CD4-positive, CD25-positive, alpha-beta regulatory T cell (primary cell): ENCODE results near the gene NLRX1. TPM values are rescaled to one million over a fixed set of nuclear protein-coding genes. Genes with fewer than 3 reads are reported as not detected.
"Not testable (repeated sequence)": the region's sequence is repeated elsewhere in the genome, so short reads cannot be mapped to it uniquely, and the experiment has no call there.

Experiments used
- ATAC-seq, 2 donors: fragments of 150-1000 bp; cut with Tn5 transposase; one replicate each; pipeline ENCODE4 v1.10.0; 2021; ENCODE audit warnings: low read depth in 2 of 2, moderate number of reproducible peaks in 2 of 2, moderate library complexity in 1 of 2
- DNase-seq, 3 donors: peaks; one replicate each; pipeline versions ENCODE4 v3.0.0 to v3.0.0-alpha.2; 2012 to 2022; ENCODE audit warnings: mixed read lengths in 1 of 3
- H3K27ac ChIP-seq: one replicate; pipeline ENCODE4 v1.7.0; 2013; ENCODE audit warnings: mild to moderate bottlenecking, low read length; ENCODE audit not compliant: insufficient read depth, poor library complexity, severe bottlenecking
- H3K27me3 ChIP-seq: one replicate; pipeline ENCODE4 v1.7.0; 2013; ENCODE audit warnings: low read length; ENCODE audit not compliant: control insufficient read depth, insufficient read depth
- H3K36me3 ChIP-seq: one replicate; pipeline ENCODE4 v1.7.0; 2013; ENCODE audit warnings: mild to moderate bottlenecking, low read length, moderate library complexity; ENCODE audit not compliant: control insufficient read depth, insufficient read depth
- H3K4me1 ChIP-seq: 2 replicates; pipeline ENCODE4 v1.7.0; 2013; ENCODE audit warnings: mild to moderate bottlenecking, low read length; ENCODE audit not compliant: insufficient read depth, control insufficient read depth, poor library complexity, severe bottlenecking
- H3K4me3 ChIP-seq: one replicate; pipeline ENCODE4 v1.7.0; 2013; ENCODE audit warnings: low read depth, mild to moderate bottlenecking, low read length, moderate library complexity
- H3K9me3 ChIP-seq, 2 experiments: 1 replicate in 1 of 2; 2 replicates in 1 of 2; pipeline ENCODE4 v1.7.0; 2013; ENCODE audit warnings: low read length in 2 of 2, mild to moderate bottlenecking in 1 of 2, moderate library complexity in 1 of 2; ENCODE audit not compliant: control insufficient read depth in 2 of 2
- H3K27ac Mint-ChIP-seq, 3 donors: one replicate each; pipeline ENCODE4 v1.8.0; 2020 to 2022; ENCODE audit warnings: mild to moderate bottlenecking in 3 of 3, mixed read lengths in 3 of 3, moderate library complexity in 2 of 3
- H3K27me3 Mint-ChIP-seq: one replicate; pipeline ENCODE4 v1.8.0; 2022; ENCODE audit warnings: mild to moderate bottlenecking, mixed read lengths
- H3K36me3 Mint-ChIP-seq: one replicate; pipeline ENCODE4 v1.8.0; 2020; ENCODE audit warnings: mixed read lengths
- H3K4me1 Mint-ChIP-seq, 4 donors: one replicate each; pipeline ENCODE4 v1.8.0; 2020 to 2022; ENCODE audit warnings: mixed read lengths in 4 of 4, mild to moderate bottlenecking in 1 of 4
- H3K4me3 Mint-ChIP-seq, 4 donors: one replicate each; pipeline ENCODE4 v1.8.0; 2020 to 2022; ENCODE audit warnings: mild to moderate bottlenecking in 4 of 4, mixed read lengths in 4 of 4, moderate library complexity in 3 of 4
- H3K9me3 Mint-ChIP-seq, 7 donors: one replicate each; pipeline ENCODE4 v1.8.0; 2020 to 2022; ENCODE audit warnings: mixed read lengths in 7 of 7, mild to moderate bottlenecking in 3 of 7, moderate library complexity in 2 of 7
- polyA plus RNA-seq, 4 donors: library from polyadenylated mRNA; unstranded; fragments of 300-500 nt; fragmentation: Illumina TruSeq; gene quantifications; one replicate each; pipeline ENCODE4 v1.2.3, GENCODE V29; 2021
- total RNA-seq: library from RNA; stranded (reverse); gene quantifications from one replicate; pipeline ENCODE4 v1.2.3, GENCODE V29; 2022

NLRX1 gene
- total and polyA plus RNA-seq, 5 donors from 2014 or later: 5.0 to 7.8 (median 6.4) TPM

GRCh38 chr11:119222308-119222707 is 53.8 kb downstream of the NLRX1 start:
- Mint-ChIP-seq H3K27me3 (no peaks in the 10 kb centered on the region), H3K27ac (peak overlapping the region in 2 of 3 donors; percentile 42), H3K4me1 (peaks cover 15 to 80% (median 52%) of the 10 kb centered on the region in 4 donors), H3K4me3 (peak overlapping the region in 2 of 4 donors; percentile 7 to 22), H3K9me3 (no peaks in the 10 kb centered on the region), H3K36me3 (peaks cover 11% of the 10 kb centered on the region)
- H3K4me3 ChIP-seq: no peak overlapping the region
- ATAC-seq (no peak), DNase-seq (no peak)
- no peaks in the 10 kb centered on the region for H3K36me3 ChIP-seq
- peaks cover 6% of the 10 kb centered on the region for H3K4me1 ChIP-seq
- no peak overlapping the region for H3K27ac ChIP-seq
- H3K9me3 ChIP-seq: no peaks in the 10 kb centered on the region
- no peaks in the 10 kb centered on the region for H3K27me3 ChIP-seq

- Mint-ChIP-seq H3K4me3 (no peak overlapping the region), H3K27me3 (no peaks in the 10 kb centered on the region), H3K9me3 (no peaks in the 10 kb centered on the region), H3K36me3 (peaks cover 11% of the 10 kb centered on the region), H3K4me1 (peaks cover 15 to 77% (median 51%) of the 10 kb centered on the region in 4 donors), H3K27ac (peak overlapping the region in 1 of 3 donors; percentile 42)
- H3K4me1 ChIP-seq: peaks cover 6% of the 10 kb centered on the region
- H3K9me3 ChIP-seq: no peaks in the 10 kb centered on the region
- ATAC-seq (no peak), DNase-seq (no peak)
- H3K4me3 ChIP-seq: no peak overlapping the region
- H3K27me3 ChIP-seq: no peaks in the 10 kb centered on the region
- no peak overlapping the region for H3K27ac ChIP-seq
- H3K36me3 ChIP-seq: no peaks in the 10 kb centered on the region
Observed at GRCh38 chr11:119222891-119223290, 54.4 kb downstream of the NLRX1 start.

- H3K27ac Mint-ChIP-seq: peak overlapping the region; percentile 7 to 79 (median 75)
- H3K27ac ChIP-seq: no peak overlapping the region
- peak overlapping the region in 1 of 4 donors; percentile 3 for H3K4me3 Mint-ChIP-seq
- H3K27me3 Mint-ChIP-seq: no peaks in the 10 kb centered on the region
- no peaks in the 10 kb centered on the region for H3K36me3 ChIP-seq
- no peaks in the 10 kb centered on the region for H3K9me3 ChIP-seq
- DNase-seq (no peak), ATAC-seq (no peak)
- H3K36me3 Mint-ChIP-seq: peaks cover 11% of the 10 kb centered on the region
- H3K4me1 ChIP-seq: peaks cover 12% of the 10 kb centered on the region
- no peaks in the 10 kb centered on the region for H3K27me3 ChIP-seq
- no peaks in the 10 kb centered on the region for H3K9me3 Mint-ChIP-seq
- peaks cover 17 to 77% (median 50%) of the 10 kb centered on the region in 4 donors for H3K4me1 Mint-ChIP-seq
- no peak overlapping the region for H3K4me3 ChIP-seq
Observed at GRCh38 chr11:119223856-119224255, 55.3 kb downstream of the NLRX1 start.

GRCh38 chr11:119228535-119229287 is 60.2 kb downstream of the NLRX1 start:
- H3K4me3 ChIP-seq: peak overlapping the region; percentile 55
- not testable (repeated sequence) for ATAC-seq, H3K9me3 ChIP-seq, H3K27ac ChIP-seq, H3K27me3 Mint-ChIP-seq, H3K9me3 Mint-ChIP-seq, DNase-seq, H3K27me3 ChIP-seq
- Mint-ChIP-seq H3K4me3 (peak overlapping the region; percentile 35 to 58 (median 44)), H3K4me1 (peaks cover 21 to 65% (median 39%) of the 10 kb centered on the region in 4 donors), H3K27ac (peak overlapping the region; percentile 22 to 79 (median 66)), H3K36me3 (peaks cover 23% of the 10 kb centered on the region)
- peaks cover 12% of the 10 kb centered on the region for H3K4me1 ChIP-seq
- H3K36me3 ChIP-seq: peaks cover 17% of the 10 kb centered on the region

DNA sequence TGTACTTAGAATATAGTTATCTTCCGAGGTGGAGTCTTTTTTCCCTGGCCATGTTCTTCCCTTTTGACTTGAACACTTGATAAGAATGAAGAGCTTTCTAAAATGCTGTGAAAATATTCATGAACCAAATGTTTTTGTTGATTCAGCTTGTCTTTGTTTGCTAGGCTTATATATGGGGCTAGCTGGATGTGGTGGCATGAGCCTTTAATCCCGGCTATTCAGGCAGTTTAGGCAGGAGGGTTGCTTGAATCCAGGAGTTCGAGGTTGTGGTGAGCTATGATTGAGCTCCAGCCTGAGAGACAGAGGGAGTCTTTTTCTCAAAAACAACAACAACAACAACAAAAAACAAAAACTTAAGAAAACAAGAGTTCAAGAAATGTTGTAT is 60.8 kb downstream of the NLRX1 start:
- Mint-ChIP-seq H3K27ac (peak overlapping the region; percentile 22 to 79 (median 66)), H3K9me3 (no peaks in the 10 kb centered on the region), H3K27me3 (no peaks in the 10 kb centered on the region), H3K36me3 (peaks cover 24% of the 10 kb centered on the region), H3K4me1 (peaks cover 21 to 60% (median 34%) of the 10 kb centered on the region in 4 donors), H3K4me3 (peak overlapping the region; percentile 35 to 58 (median 44))
- Histone ChIP-seq H3K4me1 (peaks cover 12% of the 10 kb centered on the region), H3K36me3 (peaks cover 19% of the 10 kb centered on the region), H3K27ac (no peak overlapping the region), H3K9me3 (no peaks in the 10 kb centered on the region), H3K27me3 (no peaks in the 10 kb centered on the region), H3K4me3 (peak overlapping the region; percentile 55)
- ATAC-seq (no peak), DNase-seq (no peak)

GRCh38 chr11:119229741-119230140 is 61.2 kb downstream of the NLRX1 start:
- Mint-ChIP-seq H3K4me3 (peak overlapping the region in 1 of 4 donors; percentile 44), H3K4me1 (peaks cover 24 to 60% (median 31%) of the 10 kb centered on the region in 4 donors), H3K27me3 (no peaks in the 10 kb centered on the region), H3K9me3 (no peaks in the 10 kb centered on the region), H3K36me3 (peaks cover 25% of the 10 kb centered on the region), H3K27ac (peak overlapping the region in 1 of 3 donors; percentile 79)
- Histone ChIP-seq H3K36me3 (peaks cover 23% of the 10 kb centered on the region), H3K27me3 (no peaks in the 10 kb centered on the region), H3K9me3 (no peaks in the 10 kb centered on the region), H3K4me1 (peaks cover 12% of the 10 kb centered on the region), H3K27ac (no peak overlapping the region), H3K4me3 (no peak overlapping the region)
- ATAC-seq: no peak
- DNase-seq: no peak

Other genes starting within 250 kb of the NLRX1 start
- gene BCL9L, start 242.8 kb upstream of the NLRX1 start, total RNA-seq: 229 TPM
- gene BCL9L, start 242.8 kb upstream of the NLRX1 start, polyA plus RNA-seq: 1 to 10 TPM; 2.1 to 4.1 (median 3.1) TPM
- gene UPK2, start 212.4 kb upstream of the NLRX1 start, total RNA-seq: not detected
- under 1 TPM; 0.19 to 0.42 (median 0.23) TPM for gene UPK2, start 212.4 kb upstream of the NLRX1 start, polyA plus RNA-seq
- not detected for gene FOXR1, start 197.0 kb upstream of the NLRX1 start, total RNA-seq
- gene FOXR1, start 197.0 kb upstream of the NLRX1 start, polyA plus RNA-seq: not detected
- gene CENATAC, start 170.6 kb upstream of the NLRX1 start, total RNA-seq: 116 TPM
- gene CENATAC, start 170.6 kb upstream of the NLRX1 start, polyA plus RNA-seq: 10 to 100 TPM in 3 of 4 donors, 1 to 10 TPM in 1; 10.0 to 14.4 (median 11.9) TPM
- gene RPS25, start 150.4 kb upstream of the NLRX1 start, total RNA-seq: 1,801 TPM
- gene RPS25, start 150.4 kb upstream of the NLRX1 start, polyA plus RNA-seq: 1,000 to 10,000 TPM; 3,291 to 5,953 (median 5,138) TPM
- 82.9 TPM for gene TRAPPC4, start 150.0 kb upstream of the NLRX1 start, total RNA-seq
- 100 to 1,000 TPM; 135 to 179 (median 151) TPM for gene TRAPPC4, start 150.0 kb upstream of the NLRX1 start, polyA plus RNA-seq
- 6.8 TPM for gene SLC37A4, start 137.8 kb upstream of the NLRX1 start, total RNA-seq
- gene SLC37A4, start 137.8 kb upstream of the NLRX1 start, polyA plus RNA-seq: 10 to 100 TPM in 3 of 4 donors, 1 to 10 TPM in 1; 6.9 to 14.7 (median 10.8) TPM
- gene HYOU1, start 111.5 kb upstream of the NLRX1 start, total RNA-seq: 108 TPM
- gene HYOU1, start 111.5 kb upstream of the NLRX1 start, polyA plus RNA-seq: 10 to 100 TPM; 13.4 to 15.0 (median 14.6) TPM
- gene VPS11, start 100.9 kb upstream of the NLRX1 start, total RNA-seq: 78.8 TPM
- 10 to 100 TPM; 53.2 to 59.2 (median 56.9) TPM for gene VPS11, start 100.9 kb upstream of the NLRX1 start, polyA plus RNA-seq
- gene HMBS, start 83.8 kb upstream of the NLRX1 start, total RNA-seq: 5.9 TPM
- gene HMBS, start 83.8 kb upstream of the NLRX1 start, polyA plus RNA-seq: 10 to 100 TPM; 11.2 to 15.5 (median 13.6) TPM
- gene DPAGT1, start 66.9 kb upstream of the NLRX1 start, total RNA-seq: 22.5 TPM
- 10 to 100 TPM; 28.6 to 35.2 (median 32.6) TPM for gene DPAGT1, start 66.9 kb upstream of the NLRX1 start, polyA plus RNA-seq
- gene C2CD2L, start 61.4 kb upstream of the NLRX1 start, total RNA-seq: 21.1 TPM
- 1 to 10 TPM; 2.1 to 4.6 (median 4.5) TPM for gene C2CD2L, start 61.4 kb upstream of the NLRX1 start, polyA plus RNA-seq
- 24.4 TPM for gene HINFP, start 47.1 kb upstream of the NLRX1 start, total RNA-seq
- 10 to 100 TPM in 3 of 4 donors, 1 to 10 TPM in 1; 10.0 to 18.1 (median 13.3) TPM for gene HINFP, start 47.1 kb upstream of the NLRX1 start, polyA plus RNA-seq
- not detected for gene ABCG4, start 19.7 kb upstream of the NLRX1 start, total RNA-seq
- not detected for gene ABCG4, start 19.7 kb upstream of the NLRX1 start, polyA plus RNA-seq
- not detected for gene NHERF4, start 16.8 kb downstream of the NLRX1 start, total RNA-seq
- not detected for gene NHERF4, start 16.8 kb downstream of the NLRX1 start, polyA plus RNA-seq
- gene CBL, start 37.6 kb downstream of the NLRX1 start, total RNA-seq: 35.6 TPM
- 10 to 100 TPM in 1 of 4 donors, 1 to 10 TPM in 3; 7.9 to 11.7 (median 8.8) TPM for gene CBL, start 37.6 kb downstream of the NLRX1 start, polyA plus RNA-seq
- 10.1 TPM for gene MCAM, start 148.4 kb downstream of the NLRX1 start, total RNA-seq
- gene MCAM, start 148.4 kb downstream of the NLRX1 start, polyA plus RNA-seq: 1 to 10 TPM in 3 of 4 donors, under 1 TPM in 1; 0.37 to 1.6 (median 1.5) TPM
- 21.0 TPM for gene RNF26, start 165.8 kb downstream of the NLRX1 start, total RNA-seq
- 10 to 100 TPM; 27.5 to 38.3 (median 37.4) TPM for gene RNF26, start 165.8 kb downstream of the NLRX1 start, polyA plus RNA-seq
- gene C1QTNF5, start 172.2 kb downstream of the NLRX1 start, total RNA-seq: not detected
- not detected for gene C1QTNF5, start 172.2 kb downstream of the NLRX1 start, polyA plus RNA-seq
- gene MFRP, start 178.0 kb downstream of the NLRX1 start, total RNA-seq: not detected
- not detected for gene MFRP, start 178.0 kb downstream of the NLRX1 start, polyA plus RNA-seq
- gene USP2, start 213.0 kb downstream of the NLRX1 start, total RNA-seq: 1.6 TPM
- gene USP2, start 213.0 kb downstream of the NLRX1 start, polyA plus RNA-seq: under 1 TPM in 1 of 4 donors, not detected in 3; 0.22 TPM